GM12878 (cell line): ENCODE results near the gene TUBD1. TPM values are rescaled to one million over a fixed set of nuclear protein-coding genes. Genes with fewer than 3 reads are reported as not detected.
A peak's percentile ranks its signal among the peaks of the same experiment; 100 is the strongest.

Experiments used
- CBX5 ChIP-seq: sonication (generic); IDR thresholded peaks from 2 replicates; pipeline ENCODE4 v1.6.1; 2016; ENCODE audit warnings: low read depth, moderate library complexity, mild to moderate bottlenecking, inconsistent platforms
- CEBPB ChIP-seq, 2 experiments: fragments of 150-350 bp in 1 of 2; IDR thresholded peaks; 2 replicates each; pipeline ENCODE4 v1.6.1; 2012 to 2014; ENCODE audit warnings: low read depth in 2 of 2, low read length in 2 of 2, borderline replicate concordance in 1 of 2, inconsistent platforms in 1 of 2
- EZH2 ChIP-seq: IDR thresholded peaks from 2 replicates; pipeline ENCODE4 v1.6.1; 2012; ENCODE audit warnings: low read depth, mild to moderate bottlenecking, control low read depth, inconsistent platforms, low read length, borderline replicate concordance; ENCODE audit not compliant: control insufficient read depth
- MTA3 ChIP-seq: IDR thresholded peaks from 2 replicates; pipeline ENCODE4 v1.6.1; 2012; ENCODE audit warnings: low read length, inconsistent platforms, borderline replicate concordance
- NBN ChIP-seq: fragments of 450-650 bp; IDR thresholded peaks from 2 replicates; pipeline ENCODE4 v1.6.1; 2016
- PAX8 ChIP-seq: fragments of 450-650 bp; IDR thresholded peaks from 2 replicates; pipeline ENCODE4 v1.6.1; 2017; ENCODE audit warnings: mild to moderate bottlenecking, moderate library complexity
- PBX3 ChIP-seq: IDR thresholded peaks from 2 replicates; pipeline ENCODE4 v1.6.1; 2011; ENCODE audit warnings: mild to moderate bottlenecking, low read depth, low read length, moderate library complexity; ENCODE audit not compliant: insufficient replicate concordance
- SKIL ChIP-seq: fragments of 450-650 bp; IDR thresholded peaks from 2 replicates; pipeline ENCODE4 v1.6.1; 2017; ENCODE audit warnings: mild to moderate bottlenecking, low read depth, inconsistent platforms; ENCODE audit not compliant: poor library complexity, severe bottlenecking
- ZBTB4 ChIP-seq: fragments of 450-650 bp; formaldehyde crosslinking; IDR thresholded peaks from 2 replicates; pipeline ENCODE4 v1.4.0; 2022; ENCODE audit warnings: mild to moderate bottlenecking, moderate library complexity
- polyA plus RNA-seq, 11 experiments: library from polyadenylated mRNA; depleted of rRNA in 4 of 11; unstranded in 6 of 11; stranded (reverse) in 5 of 11; fragments of >200 nt; fragmentation: Nextera tagmentation in 4 of 11; fragmentation: Illumina TruSeq in 1 of 11; extraction: Ambion mirVana in 4 of 11; extraction: Trizol in 1 of 11; gene quantifications; 1 replicate in 1 of 11; 2 replicates in 10 of 11; pipeline versions ENCODE4 v1.2.1 to v1.2.3, GENCODE V29; 2011 to 2016; ENCODE audit warnings: inconsistent platforms in 2 of 11, missing spikeins in 2 of 11, low read depth in 1 of 11
- total RNA-seq, 4 experiments: library from RNA; depleted of rRNA in 3 of 4; stranded (reverse); fragments of >200 nt in 3 of 4; fragmentation: Illumina TruSeq in 1 of 4; extraction: Trizol in 1 of 4; gene quantifications; 2 replicates each; pipeline versions ENCODE4 v1.2.1 to v1.2.3, GENCODE V29; 2013 to 2021

The TUBD1 gene
- total and polyA plus RNA-seq, 10 of the 15 experiments (the other 5 are each of a cell fraction or from before 2014, with no cell fraction given), result 5.3 to 10.8 (median 8.3) TPM

- TF ChIP-seq NBN, result 0 out of 2 replicates have a peak, but pooled peaks have one; percentile 4
- TF ChIP-seq PBX3, result no peak
- no peak for TF ChIP-seq EZH2
- TF ChIP-seq MTA3, result 0 out of 2 replicates have a peak, but pooled peaks have one; percentile 19
- no peak for TF ChIP-seq CBX5
- no peak for TF ChIP-seq ZBTB4 (CRISPR knock-in tag)
- TF ChIP-seq PAX8, result 0 out of 2 replicates have a peak, but pooled peaks have one; percentile 65
- TF ChIP-seq SKIL, result peak; percentile 32
- TF ChIP-seq CEBPB (IDR thresholded peaks at IDR 0.05; ENCODE audit: borderline replicate concordance in 1 of 2, low read depth in 2 of 2, low read length in 2 of 2), result no peak
Observed at GRCh38 chr17:59844884-59845594, 47.7 kb downstream of the TUBD1 start (continued).
